GM12801 (cell line): ENCODE data around the gene HERC2.

Source experiments
- TF ChIP-seq, protein P1 (sequence below): IDR thresholded peaks from one replicate; pipeline ENCODE4 v1.5.1; 2011; ENCODE audit warnings: control low read depth; ENCODE audit not compliant: insufficient read length; ENCODE audit errors: extremely low read depth

HERC2 gene

DNA sequence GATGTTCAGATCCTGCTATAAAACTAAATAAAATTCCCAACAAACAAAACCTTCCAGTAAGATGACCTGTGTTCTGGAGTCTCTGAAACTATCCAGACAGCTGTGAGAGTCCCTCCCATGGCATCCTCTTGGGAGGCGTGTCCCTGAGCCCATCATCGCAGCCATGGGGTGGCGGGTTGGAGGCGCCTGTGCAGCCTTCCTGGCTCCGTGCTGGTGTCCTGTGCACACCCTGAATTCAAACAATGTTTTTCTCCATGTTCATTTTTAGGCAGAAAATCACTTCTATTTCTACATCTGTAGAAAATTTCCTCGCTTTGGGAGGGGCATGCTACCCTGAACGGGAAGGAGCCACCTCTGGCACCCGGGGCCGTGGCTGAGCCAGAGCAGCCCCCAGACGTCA lies 203.4 kb downstream of the HERC2 start:
- TF ChIP-seq, protein P1, sequence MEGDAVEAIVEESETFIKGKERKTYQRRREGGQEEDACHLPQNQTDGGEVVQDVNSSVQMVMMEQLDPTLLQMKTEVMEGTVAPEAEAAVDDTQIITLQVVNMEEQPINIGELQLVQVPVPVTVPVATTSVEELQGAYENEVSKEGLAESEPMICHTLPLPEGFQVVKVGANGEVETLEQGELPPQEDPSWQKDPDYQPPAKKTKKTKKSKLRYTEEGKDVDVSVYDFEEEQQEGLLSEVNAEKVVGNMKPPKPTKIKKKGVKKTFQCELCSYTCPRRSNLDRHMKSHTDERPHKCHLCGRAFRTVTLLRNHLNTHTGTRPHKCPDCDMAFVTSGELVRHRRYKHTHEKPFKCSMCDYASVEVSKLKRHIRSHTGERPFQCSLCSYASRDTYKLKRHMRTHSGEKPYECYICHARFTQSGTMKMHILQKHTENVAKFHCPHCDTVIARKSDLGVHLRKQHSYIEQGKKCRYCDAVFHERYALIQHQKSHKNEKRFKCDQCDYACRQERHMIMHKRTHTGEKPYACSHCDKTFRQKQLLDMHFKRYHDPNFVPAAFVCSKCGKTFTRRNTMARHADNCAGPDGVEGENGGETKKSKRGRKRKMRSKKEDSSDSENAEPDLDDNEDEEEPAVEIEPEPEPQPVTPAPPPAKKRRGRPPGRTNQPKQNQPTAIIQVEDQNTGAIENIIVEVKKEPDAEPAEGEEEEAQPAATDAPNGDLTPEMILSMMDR = no peak

DNA sequence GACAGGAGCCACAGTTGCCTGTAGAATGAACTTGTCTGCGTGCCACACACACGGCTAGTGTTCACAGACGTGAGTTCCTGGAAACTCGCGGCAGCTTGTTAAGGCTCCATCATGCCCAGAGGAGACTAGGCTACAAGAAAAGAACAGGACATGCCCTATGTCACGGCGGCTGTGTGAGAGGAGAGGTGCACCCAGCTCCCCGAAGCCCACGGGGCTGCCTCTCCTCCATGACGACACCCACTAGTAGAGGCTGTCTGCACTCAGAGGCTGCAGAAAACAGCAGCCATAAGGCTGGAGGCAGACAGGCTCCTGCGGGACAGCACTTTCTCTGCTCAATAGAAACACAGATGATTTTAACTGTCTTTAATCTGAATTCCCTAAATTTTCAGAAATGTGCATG lies 203.9 kb downstream of the HERC2 start:
- TF ChIP-seq, protein P1 = no peak

GRCh38 chr15:28117432-28117990 lies 204.5 kb downstream of the HERC2 start:
- TF ChIP-seq, protein P1 = no peak

DNA sequence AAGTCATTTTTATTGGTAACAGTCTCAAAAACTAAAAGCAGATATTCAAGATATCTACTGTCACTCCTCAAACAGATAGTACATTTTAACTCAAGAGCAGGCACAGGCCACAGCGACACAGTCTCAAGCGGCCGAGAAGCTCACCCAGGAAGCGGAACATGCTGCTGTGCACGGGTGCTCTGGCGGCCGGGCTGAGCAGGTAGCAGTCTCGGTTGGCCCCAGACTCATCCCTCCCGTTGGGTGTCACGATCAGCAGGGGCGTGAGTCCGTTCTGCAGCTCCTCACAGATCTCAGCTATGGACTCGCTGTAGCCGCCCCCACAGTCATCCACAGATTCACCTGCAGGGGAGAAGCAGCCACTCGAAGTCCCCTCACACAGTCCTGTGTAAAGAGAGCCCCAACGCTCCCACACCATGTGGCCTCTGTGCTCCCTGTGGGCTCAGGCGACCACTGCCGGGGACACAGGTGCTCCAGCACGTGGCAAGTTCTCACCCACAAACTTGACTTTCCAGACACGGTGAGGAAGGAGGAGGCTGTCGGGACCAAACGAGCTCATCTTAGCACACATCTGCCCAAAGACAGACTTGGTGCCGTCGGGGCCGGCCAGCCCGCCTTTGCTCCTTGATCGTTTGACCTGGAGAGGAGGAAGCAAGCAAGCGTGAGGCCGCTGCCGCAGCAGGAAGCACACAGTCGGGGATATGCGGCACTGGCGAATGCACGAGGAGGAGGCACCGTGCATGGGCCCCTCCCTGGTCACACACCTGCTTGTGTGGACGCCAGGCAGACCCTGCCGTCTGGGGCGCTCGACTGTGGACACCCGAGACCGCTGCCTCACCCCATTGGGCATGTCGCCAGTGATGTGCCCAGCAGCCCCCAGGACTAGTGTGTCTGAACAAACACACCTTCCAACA lies 205.2 kb downstream of the HERC2 start:
- TF ChIP-seq, protein P1 = no peak

DNA sequence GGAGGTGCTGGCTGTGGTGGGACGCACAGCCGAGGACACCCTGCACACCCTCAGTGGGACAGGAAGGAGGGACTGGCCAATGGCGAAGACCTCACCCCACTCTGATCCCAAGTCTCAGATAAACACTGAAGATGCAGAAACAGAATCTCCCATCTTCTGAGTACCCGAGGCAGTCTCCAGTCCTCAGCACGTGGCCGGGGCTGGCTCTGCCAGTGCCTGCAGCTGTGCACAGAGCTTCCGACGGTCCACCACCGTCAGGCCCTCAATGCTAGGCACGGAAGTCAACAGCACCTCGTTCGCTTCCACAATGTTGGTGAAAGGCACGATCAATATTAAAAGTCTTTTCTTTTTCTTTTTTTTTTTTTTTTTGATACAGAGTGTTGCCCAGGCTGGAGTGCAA lies 206.1 kb downstream of the HERC2 start:
- TF ChIP-seq, protein P1 = no peak

GRCh38 chr15:28114721-28115622 lies 207.0 kb downstream of the HERC2 start:
- TF ChIP-seq, protein P1 = no peak

DNA sequence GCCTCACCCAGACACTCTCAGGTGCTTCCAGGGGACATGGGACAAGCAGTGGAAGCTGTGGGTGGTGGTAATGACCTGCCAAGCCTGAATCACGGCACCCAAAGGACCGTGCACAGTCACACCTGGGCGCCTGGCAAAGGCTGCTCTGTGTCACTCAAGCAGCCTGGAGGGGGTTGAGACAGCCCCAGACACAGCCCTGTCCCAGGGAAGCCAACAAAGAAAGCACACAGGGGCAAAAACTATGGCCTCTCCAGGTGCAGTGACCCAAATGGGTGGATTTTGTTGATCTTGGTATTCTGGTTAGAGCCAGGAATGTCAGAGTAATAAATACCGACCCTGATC lies 207.9 kb downstream of the HERC2 start:
- TF ChIP-seq, protein P1 = no peak
